HG03060 (cell line): ENCODE results near the gene CRHBP.
"Not testable (repeated sequence)": the region's sequence is repeated elsewhere in the genome, so short reads cannot be mapped to it uniquely, and the experiment has no call there.

Experiments
- ATAC-seq: cut with Tn5 transposase; IDR thresholded peaks from one replicate; pipeline ENCODE4 v1.9.1; 2021; ENCODE audit warnings: low read depth, moderate number of reproducible peaks; ENCODE audit not compliant: unreplicated experiment

CRHBP gene

DNA sequence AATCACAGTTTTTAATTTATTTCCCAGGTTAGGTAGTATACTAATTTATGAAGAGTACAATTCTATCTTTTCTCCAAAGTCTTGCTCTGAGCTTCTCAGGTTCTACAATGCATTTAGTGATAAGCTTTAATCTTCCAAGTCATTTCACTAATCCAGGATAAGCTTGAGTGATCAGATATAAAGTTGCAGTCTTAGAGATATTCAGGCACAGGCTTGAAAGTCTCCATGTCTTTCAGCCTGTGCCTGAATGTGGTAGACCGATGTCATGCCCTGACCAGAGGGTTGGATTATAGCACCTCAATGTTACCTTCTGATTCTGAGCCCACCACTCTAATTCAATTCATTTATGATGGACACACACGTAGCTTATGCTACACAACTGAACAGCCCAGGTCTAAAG, 3.2 kb downstream of the CRHBP start:
- no peak for ATAC-seq

DNA sequence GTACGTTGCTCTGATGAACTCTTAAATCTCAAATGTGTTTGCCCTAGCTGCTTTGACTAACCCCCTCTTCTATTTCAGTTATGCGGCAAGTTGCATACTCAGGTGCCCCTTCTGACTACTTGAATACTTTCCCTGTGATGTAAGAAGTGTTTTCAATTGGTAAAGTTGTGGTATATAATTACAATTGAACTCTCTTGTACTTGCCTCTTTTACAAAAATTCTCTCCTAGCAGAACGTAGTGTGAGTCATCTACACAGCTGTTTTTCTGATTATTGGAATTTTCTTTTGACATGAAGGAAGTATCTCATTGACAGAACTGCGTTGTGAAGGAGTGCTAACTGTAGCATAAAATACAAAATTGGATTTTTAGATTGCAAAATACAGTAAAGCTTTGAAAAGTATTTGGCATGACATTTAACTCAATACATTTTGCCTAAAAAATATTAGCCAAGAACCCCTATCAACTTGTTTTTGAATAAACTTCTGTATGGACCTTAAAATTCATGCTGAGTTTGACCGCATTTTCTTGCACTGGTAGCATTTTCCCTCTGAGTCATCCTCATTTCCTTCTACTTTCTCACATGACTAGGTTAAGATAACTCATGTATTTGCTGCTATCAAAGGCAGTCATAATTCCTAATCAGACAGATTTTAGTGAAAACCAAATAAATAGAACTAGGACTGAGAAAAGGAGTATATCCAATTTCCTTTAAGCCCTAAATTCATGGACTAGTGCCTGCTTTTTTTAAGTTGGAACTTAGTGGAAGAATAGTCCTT, 6.3 kb downstream of the CRHBP start:
- ATAC-seq = no peak

DNA sequence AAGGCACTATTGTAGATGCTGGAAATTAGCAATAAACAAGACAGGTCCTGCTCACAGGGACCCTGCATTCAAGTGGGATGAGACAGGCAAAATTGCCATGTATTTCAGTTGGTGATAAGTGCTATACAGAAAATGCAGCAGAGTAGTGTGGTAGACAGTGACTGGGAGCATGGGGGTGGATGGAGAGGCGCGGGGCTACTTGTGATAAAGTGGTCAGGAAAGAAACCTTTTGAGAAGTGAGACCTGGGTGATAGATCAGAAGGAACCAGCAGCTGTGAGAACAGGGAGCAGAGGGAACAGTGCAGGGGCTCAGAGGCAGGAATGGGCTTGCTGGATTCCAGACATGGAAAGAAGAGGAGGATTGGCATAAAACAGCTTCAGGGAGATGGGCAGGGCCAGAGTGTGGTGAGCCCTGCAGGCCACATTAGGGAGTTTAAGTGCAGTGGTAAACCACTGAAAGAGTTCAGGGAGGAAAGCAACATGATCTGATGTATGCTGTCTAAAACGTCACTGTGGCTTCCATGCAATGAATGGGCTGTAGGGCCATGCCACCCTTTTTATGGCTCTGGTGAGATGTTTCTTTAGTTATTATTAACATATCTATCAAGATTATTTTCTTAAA, 7.3 kb downstream of the CRHBP start:
- peak; percentile 56 for ATAC-seq

DNA sequence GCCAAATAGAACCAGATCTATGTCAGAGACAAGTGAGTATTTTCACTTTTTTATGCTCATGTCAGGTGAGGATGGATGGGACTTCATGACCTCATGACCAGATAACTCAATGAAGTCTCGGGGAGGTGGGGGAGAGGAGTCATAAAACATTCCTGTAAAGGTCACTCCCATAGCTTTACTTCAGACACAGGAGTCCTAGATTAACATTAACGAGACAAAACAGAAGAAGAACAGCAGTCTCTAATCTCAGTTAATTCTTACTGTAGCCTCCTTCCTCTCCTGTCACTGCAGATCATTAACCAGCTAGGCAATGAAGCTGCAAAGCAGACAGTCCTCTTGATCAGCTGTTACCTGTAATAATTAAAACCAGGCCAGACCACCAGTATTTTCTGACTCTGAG, 11.2 kb downstream of the CRHBP start:
- no peak for ATAC-seq

GRCh38 chr5:76971511-76971910, 18.7 kb downstream of the CRHBP start:
- ATAC-seq = no peak

DNA sequence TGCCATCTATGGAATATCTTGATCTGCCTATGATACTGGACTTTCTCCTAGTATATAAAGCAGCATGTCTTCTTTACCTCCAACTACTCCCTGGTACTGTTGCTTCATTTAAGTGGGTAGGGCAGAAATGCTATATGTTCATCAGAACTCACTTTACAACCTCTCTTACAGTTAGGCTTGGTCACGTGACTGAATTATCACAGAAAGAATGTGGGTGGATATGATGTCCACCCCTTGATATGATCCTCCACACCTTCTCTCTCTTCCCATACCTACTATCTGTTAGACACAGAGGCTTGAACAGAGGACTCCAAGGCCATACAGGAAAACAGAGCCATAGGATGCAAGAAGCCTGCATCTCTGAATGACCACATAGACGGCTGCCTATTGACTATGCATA, 19.8 kb downstream of the CRHBP start:
- no peak for ATAC-seq

DNA sequence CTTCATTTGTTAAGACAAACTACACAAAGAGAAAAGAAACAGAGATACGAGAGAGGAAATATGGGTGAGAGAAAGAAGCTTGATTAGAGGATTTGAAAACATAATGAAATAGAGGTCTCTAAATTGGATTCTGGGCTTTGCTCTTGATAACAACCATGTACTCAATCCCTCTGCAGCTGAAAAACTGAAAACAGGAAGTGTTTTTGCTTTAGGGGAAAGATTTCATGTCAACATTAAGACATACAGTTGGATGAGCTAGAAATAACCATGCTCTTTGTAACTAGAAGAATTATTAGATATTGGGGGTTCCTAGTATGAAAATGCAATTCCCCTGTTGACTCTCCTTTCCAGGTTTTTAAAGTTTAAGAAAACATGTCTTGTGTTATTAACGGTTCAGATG, 21.9 kb downstream of the CRHBP start:
- no peak for ATAC-seq

- no peak for ATAC-seq
Observed at GRCh38 chr5:76978869-76979268, 26.0 kb downstream of the CRHBP start.

DNA sequence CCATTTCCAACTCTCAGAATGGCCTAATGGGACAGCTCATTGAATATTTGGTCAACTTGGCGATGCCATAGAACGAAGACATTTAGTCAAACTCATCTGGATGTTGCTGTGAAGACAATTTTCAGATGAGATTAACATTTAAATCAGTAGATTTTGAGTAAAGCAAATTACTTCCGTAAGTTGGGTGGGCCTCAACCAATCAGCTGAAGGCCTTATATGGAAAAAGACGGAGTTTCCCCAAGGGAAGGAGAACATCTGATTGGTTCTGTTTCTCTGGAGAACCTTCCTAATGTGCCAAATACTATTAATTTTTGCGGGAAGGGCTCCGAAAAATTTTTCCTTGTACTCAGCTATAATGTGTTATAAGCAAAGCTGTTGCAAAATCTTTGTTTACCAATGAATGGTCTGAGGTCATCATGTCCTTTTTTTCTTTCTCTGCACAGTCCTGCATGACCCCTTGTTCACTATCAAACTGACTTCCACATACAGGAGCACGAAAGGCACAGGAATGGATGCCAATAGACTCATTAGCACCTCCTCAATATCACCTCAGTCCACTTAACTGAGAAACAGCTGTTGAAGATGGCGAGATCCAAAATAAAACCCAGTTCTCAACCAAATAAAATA, 27.8 kb downstream of the CRHBP start:
- ATAC-seq = no peak

DNA sequence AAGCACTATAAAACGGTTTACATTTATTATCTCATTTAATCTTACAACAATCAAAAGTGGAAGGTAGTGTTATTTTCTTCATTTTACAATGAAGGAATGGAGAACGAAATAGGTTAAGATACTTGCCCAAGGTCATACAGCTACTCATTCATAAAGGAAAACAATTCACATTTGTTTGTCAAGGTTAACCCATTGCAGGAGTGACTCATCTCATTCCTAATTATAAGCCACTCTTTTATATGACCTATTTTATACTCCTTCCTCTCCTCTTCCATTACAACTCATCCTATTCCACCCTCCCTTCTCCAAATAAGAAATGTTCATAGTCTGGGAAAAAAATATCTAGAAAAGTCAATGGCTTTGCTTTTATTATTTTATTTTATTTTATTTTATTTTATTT, 29.6 kb downstream of the CRHBP start:
- ATAC-seq = no peak

GRCh38 chr5:76983468-76983867, 30.6 kb downstream of the CRHBP start:
- ATAC-seq = no peak

- no peak for ATAC-seq
Observed at GRCh38 chr5:76986825-76987526, 34.1 kb downstream of the CRHBP start.

GRCh38 chr5:76990899-76991459, 38.1 kb downstream of the CRHBP start:
- ATAC-seq = no peak

DNA sequence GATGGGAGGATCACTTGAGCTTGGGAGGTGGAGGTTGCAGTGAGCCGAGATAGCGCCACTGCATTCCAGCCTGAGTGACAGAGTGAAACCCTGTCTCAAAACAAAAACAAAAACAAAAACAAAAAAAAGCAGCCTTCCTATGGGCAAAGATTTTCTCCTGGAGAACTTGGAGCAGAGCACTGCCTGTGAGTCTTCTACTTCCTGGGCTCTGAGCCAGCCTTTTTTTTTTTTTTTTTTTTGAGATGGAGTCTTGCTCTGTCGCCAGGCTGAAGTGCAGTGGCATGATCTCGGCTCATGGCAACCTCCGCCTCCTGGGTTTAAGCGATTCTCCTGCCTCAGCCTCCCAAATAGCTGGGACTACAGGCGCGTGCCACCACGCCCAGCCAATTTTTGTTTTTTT, 40.6 kb downstream of the CRHBP start:
- not testable (repeated sequence) for ATAC-seq

GRCh38 chr5:76994337-76994736, 41.5 kb downstream of the CRHBP start:
- ATAC-seq = no peak

DNA sequence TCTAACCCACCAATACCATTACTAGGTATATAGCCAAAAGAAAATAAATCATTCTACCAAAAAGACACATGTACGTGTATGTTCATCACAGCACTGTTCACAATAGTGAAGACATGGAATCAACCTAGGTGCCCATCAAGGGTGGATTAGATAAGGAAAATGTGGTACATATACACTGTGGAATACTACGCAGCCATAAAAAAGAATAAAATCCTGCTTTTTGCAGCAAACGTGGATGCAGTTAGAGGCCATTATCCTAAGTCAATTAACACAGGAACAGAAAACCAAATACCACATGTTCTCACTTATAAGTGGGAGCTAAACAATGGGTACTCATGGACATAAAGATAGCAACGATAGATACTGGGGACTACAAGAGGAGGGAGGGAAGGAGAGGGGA, 45.4 kb downstream of the CRHBP start:
- ATAC-seq = not testable (repeated sequence)

- no peak for ATAC-seq
Observed at GRCh38 chr5:76999451-76999850, 46.6 kb downstream of the CRHBP start.

- ATAC-seq = no peak
Observed at GRCh38 chr5:77003246-77003645, 50.4 kb downstream of the CRHBP start.

- no peak for ATAC-seq
Observed at GRCh38 chr5:77006124-77006523, 53.3 kb downstream of the CRHBP start.

- ATAC-seq = no peak
Observed at GRCh38 chr5:77008413-77008812, 55.6 kb downstream of the CRHBP start.

- ATAC-seq = no peak
Observed at GRCh38 chr5:77010243-77010642, 57.4 kb downstream of the CRHBP start.
